ENCODE measurements around the gene MET.
"Not testable (repeated sequence)": the region's sequence is repeated elsewhere in the genome, so short reads cannot be mapped to it uniquely, and the experiment has no call there.

GRCh38 chr7:116659248-116659647 lies 12.7 kb upstream of the MET start:
- TF ChIP-seq CTCF, POLR2A (IDR thresholded peaks at IDR 0.05): not testable (repeated sequence)
